K562 (cell line): ENCODE data around the gene TSPAN3. TPM values are rescaled to one million over a fixed set of nuclear protein-coding genes. Genes with fewer than 3 reads are reported as not detected.
A peak's percentile ranks its signal among the peaks of the same experiment; 100 is the strongest.

Experiments used
- CREM ChIP-seq: IDR thresholded peaks from 2 replicates; pipeline ENCODE4 v1.6.1; 2014; ENCODE audit warnings: antibody characterized with exemption, low read depth
- NFYB ChIP-seq: IDR thresholded peaks from 2 replicates; pipeline ENCODE4 v1.6.1; 2011; ENCODE audit warnings: mild to moderate bottlenecking, moderate library complexity; ENCODE audit not compliant: insufficient read length; ENCODE audit errors: extremely low read depth
- polyA plus RNA-seq, 8 experiments: library from polyadenylated mRNA; depleted of rRNA in 4 of 8; stranded (reverse) in 5 of 8; unstranded in 3 of 8; fragments of >200 nt; fragmentation: Nextera tagmentation in 2 of 8; fragmentation: Illumina TruSeq in 1 of 8; extraction: Ambion mirVana in 2 of 8; extraction: Trizol in 1 of 8; gene quantifications; 2 replicates each; pipeline versions ENCODE4 v1.2.1 to v1.2.3, GENCODE V29; 2011 to 2014; ENCODE audit warnings: inconsistent platforms in 1 of 8, missing spikeins in 1 of 8
- total RNA-seq, 7 experiments: library from RNA; depleted of rRNA in 6 of 7; stranded (reverse); fragments of >200 nt in 6 of 7; fragmentation: Illumina TruSeq in 2 of 7; extraction: Trizol in 2 of 7; gene quantifications; 2 replicates each; pipeline versions ENCODE4 v1.2.1 to v1.2.3, GENCODE V29; 2011 to 2021; ENCODE audit warnings: low replicate concordance in 1 of 7
- TF ChIP-seq, protein P1 (sequence below): fragments of 450-650 bp; IDR thresholded peaks from 2 replicates; pipeline ENCODE4 v1.6.1; 2016; ENCODE audit warnings: missing biosample characterization, missing genetic modification characterization
- TF ChIP-seq, protein P2 (sequence below), 3 experiments: fragments of 200-800 bp in 1 of 3; sonication (Bioruptor generic) in 1 of 3; sonication (generic) in 1 of 3; formaldehyde crosslinking in 1 of 3; IDR thresholded peaks; 2 replicates each; pipeline versions ENCODE4 v1.6.1 to v1.8.0; 2016 to 2022; ENCODE audit warnings: mild to moderate bottlenecking in 2 of 3, missing compliant biosample characterization in 2 of 3, missing genetic modification characterization in 2 of 3, missing genetic modification reagents in 1 of 3
- TF ChIP-seq, protein P3 (sequence below): sonication (generic); formaldehyde crosslinking; IDR thresholded peaks from 2 replicates; pipeline ENCODE4 v1.8.0; 2023; ENCODE audit warnings: missing genetic modification reagents, mild to moderate bottlenecking, borderline replicate concordance
- TF ChIP-seq, protein P4 (sequence below): fragments of 450-650 bp; IDR thresholded peaks from 2 replicates; pipeline ENCODE4 v1.6.1; 2016; ENCODE audit warnings: low read depth, mild to moderate bottlenecking, moderate library complexity
- TF ChIP-seq, protein P5 (sequence below), 2 experiments: fragments of 450-650 bp; formaldehyde crosslinking in 1 of 2; IDR thresholded peaks; 2 replicates each; pipeline versions ENCODE4 v1.4.0 to v1.6.1; 2014 to 2020; ENCODE audit warnings: mild to moderate bottlenecking in 2 of 2, borderline replicate concordance in 1 of 2, low read depth in 1 of 2

The TSPAN3 gene
- total and polyA plus RNA-seq, 9 of the 15 experiments (the other 6 are each of a cell fraction or from before 2014, with no cell fraction given): 14.3 to 144 (median 71.1) TPM

DNA sequence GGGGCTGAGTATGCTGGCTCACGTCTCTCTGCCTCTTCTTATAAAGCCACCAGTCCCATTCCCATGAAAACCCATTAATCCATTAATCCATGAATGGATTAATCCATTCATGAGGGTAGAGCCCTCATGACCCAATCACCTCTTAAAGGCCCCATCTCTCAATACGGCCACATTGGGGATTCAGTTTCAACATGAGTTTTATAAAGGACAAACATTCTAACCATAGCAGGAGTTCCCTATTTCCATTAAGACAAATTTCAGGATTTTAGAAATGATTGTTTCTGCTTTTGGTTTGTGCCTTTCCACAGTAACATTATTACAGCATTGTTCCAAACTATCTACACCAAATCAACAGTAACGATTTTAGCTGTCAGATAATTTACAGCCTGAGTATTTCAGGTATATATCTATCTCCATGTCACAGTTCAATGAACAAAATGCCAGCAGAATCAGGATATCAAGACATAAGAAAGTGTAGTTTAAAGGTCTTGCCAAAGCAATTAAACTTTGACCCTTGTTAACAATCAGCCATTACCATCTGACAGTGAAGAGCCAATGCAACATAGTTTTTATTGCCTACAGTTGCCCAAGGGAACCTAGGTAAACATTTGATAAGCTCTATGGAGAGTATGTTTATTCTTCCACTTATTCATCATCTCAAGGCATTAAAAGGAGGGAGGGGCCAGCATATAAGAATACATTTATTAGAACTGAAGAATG lies 3.8 kb downstream of the TSPAN3 start (continued):
- TF ChIP-seq, protein P1, sequence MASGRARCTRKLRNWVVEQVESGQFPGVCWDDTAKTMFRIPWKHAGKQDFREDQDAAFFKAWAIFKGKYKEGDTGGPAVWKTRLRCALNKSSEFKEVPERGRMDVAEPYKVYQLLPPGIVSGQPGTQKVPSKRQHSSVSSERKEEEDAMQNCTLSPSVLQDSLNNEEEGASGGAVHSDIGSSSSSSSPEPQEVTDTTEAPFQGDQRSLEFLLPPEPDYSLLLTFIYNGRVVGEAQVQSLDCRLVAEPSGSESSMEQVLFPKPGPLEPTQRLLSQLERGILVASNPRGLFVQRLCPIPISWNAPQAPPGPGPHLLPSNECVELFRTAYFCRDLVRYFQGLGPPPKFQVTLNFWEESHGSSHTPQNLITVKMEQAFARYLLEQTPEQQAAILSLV: no peak
- TF ChIP-seq, protein P2, sequence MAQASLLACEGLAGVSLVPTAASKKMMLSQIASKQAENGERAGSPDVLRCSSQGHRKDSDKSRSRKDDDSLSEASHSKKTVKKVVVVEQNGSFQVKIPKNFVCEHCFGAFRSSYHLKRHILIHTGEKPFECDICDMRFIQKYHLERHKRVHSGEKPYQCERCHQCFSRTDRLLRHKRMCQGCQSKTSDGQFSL (CRISPR knock-in tag; IDR thresholded peaks at IDR 0.05): no peak
- TF ChIP-seq, protein P2 (tag; IDR thresholded peaks at IDR 0.05): no peak
- TF ChIP-seq CREM (no peak), NFYB (no peak)
- TF ChIP-seq, protein P3, sequence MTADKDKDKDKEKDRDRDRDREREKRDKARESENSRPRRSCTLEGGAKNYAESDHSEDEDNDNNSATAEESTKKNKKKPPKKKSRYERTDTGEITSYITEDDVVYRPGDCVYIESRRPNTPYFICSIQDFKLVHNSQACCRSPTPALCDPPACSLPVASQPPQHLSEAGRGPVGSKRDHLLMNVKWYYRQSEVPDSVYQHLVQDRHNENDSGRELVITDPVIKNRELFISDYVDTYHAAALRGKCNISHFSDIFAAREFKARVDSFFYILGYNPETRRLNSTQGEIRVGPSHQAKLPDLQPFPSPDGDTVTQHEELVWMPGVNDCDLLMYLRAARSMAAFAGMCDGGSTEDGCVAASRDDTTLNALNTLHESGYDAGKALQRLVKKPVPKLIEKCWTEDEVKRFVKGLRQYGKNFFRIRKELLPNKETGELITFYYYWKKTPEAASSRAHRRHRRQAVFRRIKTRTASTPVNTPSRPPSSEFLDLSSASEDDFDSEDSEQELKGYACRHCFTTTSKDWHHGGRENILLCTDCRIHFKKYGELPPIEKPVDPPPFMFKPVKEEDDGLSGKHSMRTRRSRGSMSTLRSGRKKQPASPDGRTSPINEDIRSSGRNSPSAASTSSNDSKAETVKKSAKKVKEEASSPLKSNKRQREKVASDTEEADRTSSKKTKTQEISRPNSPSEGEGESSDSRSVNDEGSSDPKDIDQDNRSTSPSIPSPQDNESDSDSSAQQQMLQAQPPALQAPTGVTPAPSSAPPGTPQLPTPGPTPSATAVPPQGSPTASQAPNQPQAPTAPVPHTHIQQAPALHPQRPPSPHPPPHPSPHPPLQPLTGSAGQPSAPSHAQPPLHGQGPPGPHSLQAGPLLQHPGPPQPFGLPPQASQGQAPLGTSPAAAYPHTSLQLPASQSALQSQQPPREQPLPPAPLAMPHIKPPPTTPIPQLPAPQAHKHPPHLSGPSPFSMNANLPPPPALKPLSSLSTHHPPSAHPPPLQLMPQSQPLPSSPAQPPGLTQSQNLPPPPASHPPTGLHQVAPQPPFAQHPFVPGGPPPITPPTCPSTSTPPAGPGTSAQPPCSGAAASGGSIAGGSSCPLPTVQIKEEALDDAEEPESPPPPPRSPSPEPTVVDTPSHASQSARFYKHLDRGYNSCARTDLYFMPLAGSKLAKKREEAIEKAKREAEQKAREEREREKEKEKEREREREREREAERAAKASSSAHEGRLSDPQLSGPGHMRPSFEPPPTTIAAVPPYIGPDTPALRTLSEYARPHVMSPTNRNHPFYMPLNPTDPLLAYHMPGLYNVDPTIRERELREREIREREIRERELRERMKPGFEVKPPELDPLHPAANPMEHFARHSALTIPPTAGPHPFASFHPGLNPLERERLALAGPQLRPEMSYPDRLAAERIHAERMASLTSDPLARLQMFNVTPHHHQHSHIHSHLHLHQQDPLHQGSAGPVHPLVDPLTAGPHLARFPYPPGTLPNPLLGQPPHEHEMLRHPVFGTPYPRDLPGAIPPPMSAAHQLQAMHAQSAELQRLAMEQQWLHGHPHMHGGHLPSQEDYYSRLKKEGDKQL (CRISPR knock-in tag): no peak
- TF ChIP-seq, protein P4, sequence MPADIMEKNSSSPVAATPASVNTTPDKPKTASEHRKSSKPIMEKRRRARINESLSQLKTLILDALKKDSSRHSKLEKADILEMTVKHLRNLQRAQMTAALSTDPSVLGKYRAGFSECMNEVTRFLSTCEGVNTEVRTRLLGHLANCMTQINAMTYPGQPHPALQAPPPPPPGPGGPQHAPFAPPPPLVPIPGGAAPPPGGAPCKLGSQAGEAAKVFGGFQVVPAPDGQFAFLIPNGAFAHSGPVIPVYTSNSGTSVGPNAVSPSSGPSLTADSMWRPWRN: 0 out of 2 replicates have a peak, but pooled peaks have one; percentile 40
- TF ChIP-seq, protein P5, sequence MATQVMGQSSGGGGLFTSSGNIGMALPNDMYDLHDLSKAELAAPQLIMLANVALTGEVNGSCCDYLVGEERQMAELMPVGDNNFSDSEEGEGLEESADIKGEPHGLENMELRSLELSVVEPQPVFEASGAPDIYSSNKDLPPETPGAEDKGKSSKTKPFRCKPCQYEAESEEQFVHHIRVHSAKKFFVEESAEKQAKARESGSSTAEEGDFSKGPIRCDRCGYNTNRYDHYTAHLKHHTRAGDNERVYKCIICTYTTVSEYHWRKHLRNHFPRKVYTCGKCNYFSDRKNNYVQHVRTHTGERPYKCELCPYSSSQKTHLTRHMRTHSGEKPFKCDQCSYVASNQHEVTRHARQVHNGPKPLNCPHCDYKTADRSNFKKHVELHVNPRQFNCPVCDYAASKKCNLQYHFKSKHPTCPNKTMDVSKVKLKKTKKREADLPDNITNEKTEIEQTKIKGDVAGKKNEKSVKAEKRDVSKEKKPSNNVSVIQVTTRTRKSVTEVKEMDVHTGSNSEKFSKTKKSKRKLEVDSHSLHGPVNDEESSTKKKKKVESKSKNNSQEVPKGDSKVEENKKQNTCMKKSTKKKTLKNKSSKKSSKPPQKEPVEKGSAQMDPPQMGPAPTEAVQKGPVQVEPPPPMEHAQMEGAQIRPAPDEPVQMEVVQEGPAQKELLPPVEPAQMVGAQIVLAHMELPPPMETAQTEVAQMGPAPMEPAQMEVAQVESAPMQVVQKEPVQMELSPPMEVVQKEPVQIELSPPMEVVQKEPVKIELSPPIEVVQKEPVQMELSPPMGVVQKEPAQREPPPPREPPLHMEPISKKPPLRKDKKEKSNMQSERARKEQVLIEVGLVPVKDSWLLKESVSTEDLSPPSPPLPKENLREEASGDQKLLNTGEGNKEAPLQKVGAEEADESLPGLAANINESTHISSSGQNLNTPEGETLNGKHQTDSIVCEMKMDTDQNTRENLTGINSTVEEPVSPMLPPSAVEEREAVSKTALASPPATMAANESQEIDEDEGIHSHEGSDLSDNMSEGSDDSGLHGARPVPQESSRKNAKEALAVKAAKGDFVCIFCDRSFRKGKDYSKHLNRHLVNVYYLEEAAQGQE (IDR thresholded peaks at IDR 0.05; ENCODE audit: borderline replicate concordance): no peak
- TF ChIP-seq, protein P5 (CRISPR knock-in tag; IDR thresholded peaks at IDR 0.05; ENCODE audit: low read depth): no peak
